Testis (tissue), 2 donors: ENCODE results near the gene MEF2C.

Source experiments
- CTCF ChIP-seq, 3 experiments: fragments of 450-650 bp in 2 of 3; fragments of 200-600 bp in 1 of 3; sonication (generic) in 1 of 3; IDR thresholded peaks; one replicate each; pipeline ENCODE4 v1.5.1; 2016 to 2019; ENCODE audit warnings: antibody characterized with exemption in 3 of 3, mild to moderate bottlenecking in 2 of 3, moderate library complexity in 1 of 3
- POLR2A ChIP-seq: fragments of 450-650 bp; IDR thresholded peaks from one replicate; pipeline ENCODE4 v1.6.1; 2017; ENCODE audit warnings: antibody characterized with exemption, mild to moderate bottlenecking, moderate library complexity

- TF ChIP-seq CTCF (IDR thresholded peaks at IDR 0.05), result no peak
- TF ChIP-seq POLR2A, result no peak
These were observed 48.9 kb downstream of the MEF2C start for GRCh38 chr5:88834131-88834462.
